ENCODE results near the gene KRT33B.

The KRT33B gene

GRCh38 chr17:41324180-41325075, 45.2 kb downstream of the KRT33B start:
- DNase-seq (ENCODE audit: low read depth in 1 of 2, low spot score in 1 of 2), result no peak
- no peak overlapping the region for H3K4me3 ChIP-seq (replicated peaks; ENCODE audit: insufficient read depth, low read length)
- no peak overlapping the region for H3K27ac ChIP-seq (replicated peaks)
- H3K27me3 ChIP-seq (ENCODE audit: insufficient read depth, poor library complexity, severe bottlenecking), result no peaks in the 10 kb centered on the region
- TF ChIP-seq GABPA (IDR thresholded peaks at IDR 0.05; ENCODE audit: low read depth) (no peak), REST (IDR thresholded peaks at IDR 0.05; ENCODE audit: insufficient replicate concordance, low read depth) (no peak), CTCF (IDR thresholded peaks at IDR 0.05; ENCODE audit: insufficient read depth, low read length) (no peak), SPI1 (IDR thresholded peaks at IDR 0.05; ENCODE audit: borderline replicate concordance, low read depth) (no peak), POLR2AphosphoS5 (IDR thresholded peaks at IDR 0.05; ENCODE audit: low read depth) (no peak)

- no peak overlapping the region for H3K27ac ChIP-seq (replicated peaks)
- H3K27me3 ChIP-seq (ENCODE audit: insufficient read depth, poor library complexity, severe bottlenecking), result no peaks in the 10 kb centered on the region
- no peak for DNase-seq (ENCODE audit: low read depth in 1 of 2, low spot score in 1 of 2)
- no peak overlapping the region for H3K4me3 ChIP-seq (replicated peaks; ENCODE audit: insufficient read depth, low read length)
- TF ChIP-seq CTCF (IDR thresholded peaks at IDR 0.05; ENCODE audit: insufficient read depth, low read length) (no peak), GABPA (IDR thresholded peaks at IDR 0.05; ENCODE audit: low read depth) (no peak), REST (IDR thresholded peaks at IDR 0.05; ENCODE audit: insufficient replicate concordance, low read depth) (no peak), SPI1 (IDR thresholded peaks at IDR 0.05; ENCODE audit: borderline replicate concordance, low read depth) (no peak), POLR2AphosphoS5 (IDR thresholded peaks at IDR 0.05; ENCODE audit: low read depth) (no peak)
Observed at GRCh38 chr17:41322903-41323895, 46.4 kb downstream of the KRT33B start.

GRCh38 chr17:41322094-41322902, 47.3 kb downstream of the KRT33B start:
- H3K4me3 ChIP-seq (replicated peaks; ENCODE audit: insufficient read depth, low read length), result no peak overlapping the region
- TF ChIP-seq CTCF (IDR thresholded peaks at IDR 0.05; ENCODE audit: insufficient read depth, low read length) (peak; percentile 52), SPI1 (IDR thresholded peaks at IDR 0.05; ENCODE audit: borderline replicate concordance, low read depth) (no peak)
- peak in 1 of 2 experiments; percentile 9 for DNase-seq (ENCODE audit: low read depth in 1 of 2, low spot score in 1 of 2)
- H3K27me3 ChIP-seq (ENCODE audit: insufficient read depth, poor library complexity, severe bottlenecking), result no peaks in the 10 kb centered on the region
- H3K27ac ChIP-seq (replicated peaks), result no peak overlapping the region
